Kidney glomerular epithelial cell (primary cell): ENCODE data around the gene MAGI2.
"Not testable (repeated sequence)": the region's sequence is repeated elsewhere in the genome, so short reads cannot be mapped to it uniquely, and the experiment has no call there.

Experiments
- DNase-seq: peaks from one replicate; lab custom pipeline; 2025; lab: John Stamatoyannopoulos, UW

MAGI2 gene

DNA sequence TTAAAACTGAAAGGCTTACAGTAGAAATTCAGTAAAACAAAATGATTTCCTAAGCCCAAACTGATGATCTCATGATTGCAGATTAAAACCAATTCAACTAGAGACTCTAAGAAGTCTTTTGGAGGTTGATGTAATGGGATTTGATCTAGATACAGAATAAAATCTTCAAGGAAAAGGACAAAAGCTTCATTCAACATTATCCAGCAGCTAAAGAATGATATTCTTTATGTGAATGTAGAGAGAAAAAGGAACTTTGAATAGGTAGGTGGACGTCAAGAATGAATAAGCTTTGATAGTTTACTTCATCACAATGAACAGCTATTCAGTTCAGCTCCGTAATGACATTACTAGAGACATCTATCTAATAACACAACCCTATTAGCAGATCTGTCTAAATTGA lies 910.5 kb downstream of the MAGI2 start:
- DNase-seq = no peak

DNA sequence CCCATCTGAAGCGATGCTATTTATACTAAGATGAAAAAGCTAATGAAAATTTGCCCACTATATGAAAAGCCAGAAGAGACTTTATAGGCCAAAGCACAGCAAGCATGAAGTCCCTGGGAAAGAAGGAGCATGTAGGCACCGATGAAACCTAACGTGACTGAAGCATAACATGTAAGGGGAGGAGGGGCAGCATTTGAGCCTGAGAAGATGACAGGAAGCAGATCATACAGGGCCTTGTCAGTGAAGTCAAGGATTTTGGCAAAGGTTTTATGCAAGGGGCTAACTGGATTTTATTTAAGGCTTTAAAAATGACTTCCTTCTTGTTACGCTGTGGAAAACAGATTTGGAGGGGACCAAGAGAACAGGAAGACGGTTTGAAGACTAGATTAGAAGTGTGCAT lies 910.9 kb downstream of the MAGI2 start:
- DNase-seq = no peak

GRCh38 chr7:78539825-78540224 lies 913.6 kb downstream of the MAGI2 start:
- DNase-seq = no peak

DNA sequence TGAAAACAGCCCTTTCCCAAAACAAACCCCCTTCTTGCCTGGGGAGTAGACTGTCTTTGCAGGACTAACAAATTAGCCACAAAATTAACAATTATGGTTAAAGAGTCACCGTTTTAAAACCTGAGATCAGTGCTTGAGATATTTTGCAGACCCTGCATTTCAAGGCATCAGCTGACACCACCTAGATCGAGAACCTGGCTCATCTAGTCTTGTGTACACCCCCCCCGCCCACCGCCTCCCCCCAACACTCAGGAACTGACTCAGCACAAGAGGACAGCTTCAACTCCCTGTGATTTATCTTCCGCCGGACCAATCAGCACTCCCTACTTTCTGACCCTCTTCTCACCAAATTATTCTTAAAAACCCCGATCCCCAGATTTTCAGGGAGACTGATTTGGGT lies 917.8 kb downstream of the MAGI2 start:
- DNase-seq = no peak

GRCh38 chr7:78530351-78530750 lies 923.1 kb downstream of the MAGI2 start:
- DNase-seq = peak; percentile 80

DNA sequence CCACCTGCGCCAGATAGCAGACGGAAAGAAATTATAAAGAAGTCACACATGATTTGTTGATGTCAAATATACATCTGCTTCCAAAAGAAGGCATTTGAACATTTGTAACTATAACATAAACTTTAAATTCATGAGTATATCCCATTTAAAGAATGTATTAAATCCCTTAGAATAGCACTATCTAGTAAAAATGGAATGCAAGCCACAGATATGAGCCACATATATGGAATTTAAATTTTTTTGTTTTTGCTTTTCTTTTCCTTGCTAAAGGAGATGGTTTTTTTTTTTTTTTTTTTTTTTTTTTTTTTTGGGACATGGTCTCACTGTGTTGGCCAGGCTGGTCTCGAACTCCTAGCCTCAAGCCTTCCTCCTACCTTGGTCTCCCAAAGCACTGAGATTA lies 924.1 kb downstream of the MAGI2 start:
- no peak for DNase-seq

GRCh38 chr7:78528964-78529363 lies 924.5 kb downstream of the MAGI2 start:
- DNase-seq = no peak

DNA sequence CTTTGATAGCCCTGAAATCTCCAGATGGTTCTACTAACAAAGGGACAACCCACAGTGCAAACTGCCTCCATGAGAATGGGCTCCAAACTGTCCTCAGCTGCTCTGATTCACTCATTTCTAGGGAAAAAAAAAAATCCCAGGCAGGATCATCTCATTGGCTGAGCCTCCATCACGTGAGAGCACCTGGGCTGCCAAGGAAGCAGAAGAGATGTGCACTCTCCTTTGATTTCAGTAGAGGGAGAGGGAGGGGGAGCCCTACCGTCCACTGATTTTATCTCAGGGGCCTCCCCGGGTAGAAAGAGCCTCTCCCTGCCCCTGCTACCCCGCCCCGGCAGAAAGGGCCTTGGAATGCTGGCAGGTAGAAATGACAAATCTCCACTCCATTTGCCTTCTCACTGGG lies 929.5 kb downstream of the MAGI2 start:
- no peak for DNase-seq

DNA sequence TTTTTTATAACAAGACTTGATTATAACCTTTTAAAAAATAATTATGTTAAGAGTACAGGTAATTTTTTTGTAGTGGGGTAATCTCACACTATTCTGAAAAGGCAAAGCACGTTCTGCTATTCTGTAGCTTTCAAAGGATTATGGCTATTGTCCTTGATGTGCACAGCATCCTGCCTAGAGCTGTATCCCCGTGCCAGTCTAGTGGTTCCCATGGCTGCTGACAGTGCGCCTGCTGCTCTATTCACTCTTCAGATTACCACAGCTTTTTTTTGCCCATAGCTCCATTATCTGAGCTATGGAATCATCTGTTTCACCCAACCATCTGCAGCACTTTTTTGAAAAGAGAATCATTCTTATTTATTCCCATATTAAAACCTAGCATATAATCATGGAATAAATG lies 931.5 kb downstream of the MAGI2 start:
- DNase-seq = no peak

DNA sequence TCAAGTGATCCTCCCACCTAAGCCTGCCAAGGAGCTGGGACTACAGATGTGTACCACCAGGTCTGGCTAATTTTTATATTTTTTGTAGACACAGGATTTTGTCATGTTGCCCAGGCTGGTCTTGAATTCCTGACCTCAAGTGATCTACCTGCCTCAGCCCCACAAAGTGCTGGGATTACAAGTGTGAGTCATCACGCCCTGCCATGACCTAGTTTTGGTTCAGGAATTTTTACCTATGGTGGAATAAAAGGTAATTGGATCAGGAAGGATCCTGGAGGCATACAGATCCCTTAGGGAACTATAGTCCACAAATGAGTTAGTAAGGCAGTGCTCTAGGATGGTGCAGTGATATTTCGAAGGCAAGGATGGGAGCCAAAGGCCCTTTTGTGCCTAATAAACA lies 937.0 kb downstream of the MAGI2 start:
- DNase-seq = no peak

GRCh38 chr7:78514634-78515033 lies 938.8 kb downstream of the MAGI2 start:
- DNase-seq = no peak

DNA sequence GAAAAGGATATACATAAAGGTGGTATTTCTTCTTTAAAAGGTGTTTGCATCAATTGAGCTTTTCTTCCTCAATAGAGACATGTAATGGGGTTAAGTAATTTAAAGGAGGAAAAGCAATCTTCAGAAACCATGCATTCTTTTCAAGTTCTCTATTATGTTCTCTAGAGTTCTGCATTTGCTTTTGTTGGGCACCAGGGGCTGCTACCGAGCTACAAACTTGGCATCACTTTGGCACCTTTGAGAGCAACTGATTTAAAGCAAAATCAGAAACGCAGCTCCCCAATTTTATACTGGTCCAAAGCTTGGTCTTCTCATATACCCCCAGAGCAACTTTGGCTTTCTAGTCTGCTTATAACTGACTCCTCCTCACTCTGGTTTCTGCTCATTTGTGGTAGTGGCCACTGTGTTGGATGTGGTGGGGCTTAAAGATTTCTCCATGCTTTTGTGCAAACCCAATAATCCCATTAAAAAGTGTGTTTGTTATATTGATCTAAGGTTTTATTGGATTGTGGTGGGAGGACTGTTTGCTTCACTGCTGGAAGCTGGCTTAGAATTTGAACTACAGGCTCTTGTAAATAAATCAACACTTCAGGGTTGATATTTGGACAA lies 942.8 kb downstream of the MAGI2 start:
- peak; percentile 67 for DNase-seq

GRCh38 chr7:78503301-78503700 lies 950.2 kb downstream of the MAGI2 start:
- not testable (repeated sequence) for DNase-seq

DNA sequence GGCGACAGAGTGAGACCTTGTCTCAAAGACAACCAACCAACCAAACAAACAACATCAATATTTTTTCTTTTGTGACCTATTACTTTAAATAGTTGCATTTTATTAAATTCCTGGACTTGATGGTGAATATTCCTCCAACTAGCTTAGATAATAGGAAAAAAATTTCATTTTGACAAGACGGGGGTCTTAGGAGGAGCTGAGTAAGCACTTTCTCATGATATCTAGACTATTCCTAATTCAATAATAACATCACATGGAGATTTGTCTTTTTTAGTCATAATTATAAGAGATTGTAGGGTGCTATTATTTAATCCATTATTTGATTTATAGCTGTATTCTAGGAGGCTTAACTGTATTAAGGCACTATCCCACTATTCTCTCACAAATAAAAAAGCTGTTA lies 952.4 kb downstream of the MAGI2 start:
- DNase-seq = no peak

- DNase-seq = no peak
Measured at GRCh38 chr7:78499971-78500370, 953.5 kb downstream of the MAGI2 start.

DNA sequence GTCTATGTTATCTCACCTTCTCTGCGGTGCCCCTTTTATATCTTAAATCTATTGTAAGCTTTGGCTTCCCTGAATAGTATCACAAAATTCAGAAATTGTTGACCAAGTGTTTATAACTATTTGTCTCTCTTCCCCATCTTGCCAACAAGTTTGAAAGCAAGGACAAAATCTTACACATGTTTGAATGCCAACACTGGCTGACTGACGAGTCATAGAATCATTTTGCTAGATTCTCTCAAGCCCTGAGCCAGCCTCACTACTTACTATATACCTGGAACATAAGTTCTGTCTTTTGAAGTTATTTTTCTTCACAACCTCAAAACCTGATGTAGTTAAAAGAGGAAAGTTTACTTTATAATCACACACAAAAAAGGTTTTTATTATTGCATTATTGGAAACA lies 954.2 kb downstream of the MAGI2 start:
- DNase-seq = peak; percentile 23

DNA sequence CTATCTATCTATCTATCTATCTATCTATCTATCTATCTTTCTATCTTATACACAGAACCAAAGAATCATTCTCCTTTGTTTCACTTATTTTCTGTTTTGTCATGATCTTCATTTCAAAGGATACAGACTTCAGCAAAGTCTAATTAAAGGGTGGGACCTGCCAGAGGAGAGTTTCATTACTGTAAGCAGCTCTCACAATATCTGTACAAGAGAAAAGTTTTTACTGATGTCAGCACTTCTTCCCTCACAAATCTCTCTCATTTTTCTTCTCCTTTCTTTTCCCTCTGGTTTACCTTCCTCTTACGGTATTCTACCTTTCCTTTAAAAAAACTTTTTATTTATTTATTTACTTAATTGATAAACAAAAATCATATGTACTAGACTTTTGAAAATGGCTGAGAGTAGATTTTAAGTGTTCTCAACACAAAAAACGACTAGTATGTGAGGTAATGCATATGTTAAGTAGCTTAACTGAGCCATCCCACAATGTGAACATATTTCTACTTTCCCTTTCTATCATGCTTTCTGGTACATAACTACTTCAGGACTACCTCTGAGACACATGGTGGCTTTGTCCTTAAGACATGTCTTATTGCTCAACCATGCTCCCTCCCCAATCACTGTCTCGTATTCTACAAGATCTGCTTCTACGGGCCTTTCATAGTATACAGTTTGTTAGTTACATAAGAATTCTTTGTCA lies 955.6 kb downstream of the MAGI2 start:
- no peak for DNase-seq

DNA sequence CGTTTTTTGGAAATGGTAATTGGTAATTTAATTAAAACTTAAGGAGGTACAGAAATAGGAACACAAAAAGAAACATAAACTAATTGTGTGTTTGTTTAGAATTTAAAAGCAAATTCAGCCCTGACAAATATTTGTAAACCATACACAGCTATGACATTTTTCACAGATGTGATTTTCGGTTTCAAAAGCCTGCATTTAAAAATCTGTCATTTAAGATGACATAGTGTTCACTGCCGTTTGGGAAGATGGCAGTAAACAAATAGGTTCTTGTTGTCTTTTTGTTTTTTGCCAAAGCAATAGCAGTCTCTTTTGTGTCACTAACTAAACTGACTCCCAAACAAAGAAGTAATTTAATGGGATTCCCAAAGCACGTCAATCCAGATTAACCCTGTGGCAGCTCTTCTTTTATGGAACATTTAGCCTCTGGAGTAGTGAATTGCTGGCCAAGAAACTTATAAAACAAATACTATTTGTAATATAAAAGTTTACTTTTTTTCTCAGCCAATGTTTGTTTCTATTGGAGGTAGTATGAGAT lies 957.3 kb downstream of the MAGI2 start:
- DNase-seq = no peak

DNA sequence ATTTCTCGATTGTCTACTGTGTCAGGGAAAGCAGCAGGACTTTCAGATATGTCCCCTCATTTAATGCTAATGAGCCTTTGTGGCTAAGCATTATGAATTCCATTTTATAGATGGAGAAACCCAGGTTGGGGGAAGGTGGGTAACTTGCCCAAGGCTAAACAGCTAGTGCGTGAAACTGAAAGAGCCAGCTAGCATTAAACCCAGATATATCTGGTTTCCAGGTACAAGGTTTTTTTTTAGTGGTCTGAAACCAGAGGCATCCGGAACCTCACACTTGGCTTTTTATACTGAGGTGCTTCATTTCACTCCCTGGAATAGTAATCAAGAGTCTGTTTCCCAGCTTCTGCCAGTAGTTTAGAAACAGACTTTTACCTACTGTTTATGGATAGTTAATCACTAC lies 960.1 kb downstream of the MAGI2 start:
- DNase-seq = no peak

GRCh38 chr7:78492146-78492545 lies 961.3 kb downstream of the MAGI2 start:
- DNase-seq = no peak

DNA sequence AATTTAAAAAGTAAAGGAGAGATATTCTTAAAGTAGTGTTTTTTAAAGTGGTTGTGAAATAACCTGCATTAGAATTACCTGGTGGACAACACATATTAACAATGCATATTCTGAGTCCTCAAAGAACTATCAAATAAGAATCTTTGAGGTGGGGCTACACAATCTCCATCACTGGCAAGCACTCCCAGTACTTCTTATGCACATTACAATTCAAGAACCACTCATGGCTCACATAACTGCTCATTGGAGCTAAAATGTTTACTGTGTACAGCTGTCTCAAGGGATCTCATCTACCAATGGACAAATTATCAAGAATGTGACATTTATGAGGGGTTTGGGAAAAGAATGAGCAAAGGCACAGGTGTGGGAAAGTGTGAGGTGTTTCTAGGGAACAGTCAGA lies 962.9 kb downstream of the MAGI2 start:
- DNase-seq = no peak

DNA sequence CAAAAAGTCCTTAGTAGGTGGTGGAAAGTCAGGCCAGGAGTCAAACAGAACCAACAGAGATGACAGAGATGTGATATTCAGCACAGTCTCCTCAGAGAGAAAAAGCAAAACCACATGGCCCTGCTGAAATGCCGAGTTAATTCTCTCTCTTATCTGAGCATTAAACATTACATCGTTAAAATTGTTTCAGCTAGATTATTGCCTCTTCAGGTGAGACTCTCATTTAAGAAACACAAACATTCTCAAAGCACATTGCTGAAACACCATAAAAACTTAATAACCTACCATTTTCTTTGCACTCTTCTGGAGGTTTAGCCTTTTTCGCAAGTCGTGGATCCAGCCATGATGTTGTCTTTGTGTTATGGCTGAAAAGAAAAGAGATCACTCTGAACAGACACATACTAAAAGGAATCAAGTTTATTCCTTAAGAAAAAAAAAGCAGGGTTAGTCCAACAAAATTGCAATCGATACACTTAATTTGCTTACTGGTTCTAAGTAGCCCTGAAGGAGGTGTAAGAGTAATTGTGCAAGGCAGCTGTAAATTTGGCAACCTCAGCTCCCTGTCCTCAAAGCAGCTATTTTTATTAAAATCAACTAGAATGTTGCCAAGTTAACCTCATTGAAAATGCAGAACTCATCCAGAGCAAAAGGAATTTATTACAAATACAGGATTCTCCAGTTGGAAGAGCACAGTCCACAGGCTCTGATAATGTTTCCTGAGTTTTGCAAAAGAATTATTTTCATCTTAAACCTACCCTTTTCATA lies 963.8 kb downstream of the MAGI2 start:
- DNase-seq = no peak

DNA sequence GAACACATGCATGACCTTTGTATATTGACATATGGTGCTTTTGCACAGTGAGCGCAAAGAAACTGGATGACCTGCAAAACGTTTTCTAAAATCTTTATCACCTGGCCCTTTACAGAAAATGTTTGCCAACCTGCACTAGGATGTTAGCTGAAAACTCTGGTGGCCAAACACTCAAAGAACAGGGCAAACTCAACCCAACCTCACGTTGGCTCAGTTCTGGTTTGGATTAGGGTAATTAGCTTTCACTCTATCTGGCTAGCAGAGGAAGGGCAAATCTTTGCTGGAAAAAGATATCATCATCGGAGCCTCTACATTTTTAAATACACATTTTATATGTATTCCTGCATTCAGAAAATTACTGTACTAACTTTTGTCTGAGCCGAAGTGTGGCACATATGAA lies 966.0 kb downstream of the MAGI2 start:
- no peak for DNase-seq
